Muscle layer of colon (tissue), 2 donors: ENCODE data around the gene MSMP.

Experiments used
- H3K27ac ChIP-seq: one replicate; pipeline ENCODE4 v1.7.0; 2013; ENCODE audit warnings: low read depth, mild to moderate bottlenecking, low read length, moderate library complexity
- H3K27me3 ChIP-seq, 2 donors: one replicate each; pipeline ENCODE4 v1.7.0; 2013; ENCODE audit warnings: low read length in 2 of 2, mild to moderate bottlenecking in 2 of 2; ENCODE audit not compliant: insufficient read depth in 2 of 2, control insufficient read depth in 1 of 2
- H3K36me3 ChIP-seq: one replicate; pipeline ENCODE4 v1.7.0; 2013; ENCODE audit warnings: mild to moderate bottlenecking, low read length; ENCODE audit not compliant: insufficient read depth
- H3K4me1 ChIP-seq: one replicate; pipeline ENCODE4 v1.7.0; 2013; ENCODE audit warnings: mild to moderate bottlenecking, low read length; ENCODE audit not compliant: insufficient read depth
- H3K4me3 ChIP-seq, 2 donors: one replicate each; pipeline ENCODE4 v1.7.0; 2013; ENCODE audit warnings: low read length in 2 of 2, low read depth in 1 of 2, mild to moderate bottlenecking in 1 of 2, moderate library complexity in 1 of 2
- H3K9ac ChIP-seq: one replicate; pipeline ENCODE4 v1.7.0; 2013; ENCODE audit warnings: low read length
- H3K9me3 ChIP-seq: one replicate; pipeline ENCODE4 v1.7.0; 2013; ENCODE audit warnings: mild to moderate bottlenecking, low read length
- donor health status: abdominal sarcoma.
- donor health status: Adenocarcinoma of cecum.

Gene MSMP

GRCh38 chr9:35767458-35767857 lies 13.4 kb upstream of the MSMP start:
- Histone ChIP-seq H3K9me3 (no peaks in the 10 kb centered on the region), H3K9ac (no peak overlapping the region)

GRCh38 chr9:35766997-35767396 lies 12.9 kb upstream of the MSMP start:
- Histone ChIP-seq H3K27ac (no peak overlapping the region), H3K27me3 (no peaks in the 10 kb centered on the region), H3K9ac (no peak overlapping the region), H3K9me3 (no peaks in the 10 kb centered on the region), H3K4me3 (no peak overlapping the region), H3K4me1 (peaks cover 22% of the 10 kb centered on the region), H3K36me3 (no peaks in the 10 kb centered on the region)

More at GRCh38 chr9:35767458-35767857, 13.4 kb upstream of the MSMP start:
- no peaks in the 10 kb centered on the region for H3K36me3 ChIP-seq
- no peak overlapping the region for H3K27ac ChIP-seq
- no peaks in the 10 kb centered on the region for H3K27me3 ChIP-seq
- no peak overlapping the region for H3K4me3 ChIP-seq
- H3K4me1 ChIP-seq, result peaks cover 22% of the 10 kb centered on the region

- H3K9me3 ChIP-seq, result no peaks in the 10 kb centered on the region
- H3K36me3 ChIP-seq, result no peaks in the 10 kb centered on the region
- no peaks in the 10 kb centered on the region for H3K27me3 ChIP-seq
- H3K4me1 ChIP-seq, result peaks cover 3% of the 10 kb centered on the region
- no peak overlapping the region for H3K27ac ChIP-seq
- no peak overlapping the region for H3K9ac ChIP-seq
- no peak overlapping the region for H3K4me3 ChIP-seq
Measured at GRCh38 chr9:35763803-35764202, 9.7 kb upstream of the MSMP start.

GRCh38 chr9:35763181-35763580 lies 9.1 kb upstream of the MSMP start:
- Histone ChIP-seq H3K27me3 (no peaks in the 10 kb centered on the region), H3K9me3 (no peaks in the 10 kb centered on the region), H3K4me1 (peaks cover 10% of the 10 kb centered on the region), H3K36me3 (no peaks in the 10 kb centered on the region), H3K4me3 (no peak overlapping the region), H3K27ac (no peak overlapping the region), H3K9ac (no peak overlapping the region)

- Histone ChIP-seq H3K27me3 (no peaks in the 10 kb centered on the region), H3K27ac (no peak overlapping the region), H3K4me3 (no peak overlapping the region), H3K9ac (no peak overlapping the region), H3K9me3 (no peaks in the 10 kb centered on the region), H3K36me3 (no peaks in the 10 kb centered on the region), H3K4me1 (peaks cover 23% of the 10 kb centered on the region)
Measured at GRCh38 chr9:35760651-35761050, 6.6 kb upstream of the MSMP start.

GRCh38 chr9:35759795-35760194 lies 5.7 kb upstream of the MSMP start:
- Histone ChIP-seq H3K27ac (no peak overlapping the region), H3K4me3 (no peak overlapping the region), H3K9me3 (no peaks in the 10 kb centered on the region), H3K4me1 (peaks cover 23% of the 10 kb centered on the region), H3K36me3 (no peaks in the 10 kb centered on the region), H3K9ac (no peak overlapping the region), H3K27me3 (no peaks in the 10 kb centered on the region)

- Histone ChIP-seq H3K9ac (no peak overlapping the region), H3K27me3 (no peaks in the 10 kb centered on the region), H3K36me3 (peaks cover 5% of the 10 kb centered on the region), H3K9me3 (no peaks in the 10 kb centered on the region), H3K4me1 (peaks cover 23% of the 10 kb centered on the region), H3K4me3 (no peak overlapping the region), H3K27ac (no peak overlapping the region)
Measured at GRCh38 chr9:35758475-35759050, 4.5 kb upstream of the MSMP start.

GRCh38 chr9:35757892-35758275 lies 3.8 kb upstream of the MSMP start:
- Histone ChIP-seq H3K27ac (peak overlapping the region; percentile 79), H3K36me3 (peaks cover 11% of the 10 kb centered on the region), H3K9ac (peak overlapping the region; percentile 81), H3K27me3 (no peaks in the 10 kb centered on the region), H3K9me3 (no peaks in the 10 kb centered on the region), H3K4me3 (no peak overlapping the region), H3K4me1 (peaks cover 23% of the 10 kb centered on the region)

- no peaks in the 10 kb centered on the region for H3K9me3 ChIP-seq
- H3K9ac ChIP-seq, result peak overlapping the region; percentile 81
- H3K27me3 ChIP-seq, result no peaks in the 10 kb centered on the region
- peaks cover 17% of the 10 kb centered on the region for H3K36me3 ChIP-seq
- H3K4me3 ChIP-seq, result peak overlapping the region; percentile 71 to 72
- peaks cover 23% of the 10 kb centered on the region for H3K4me1 ChIP-seq
- H3K27ac ChIP-seq, result peak overlapping the region; percentile 79
Measured at GRCh38 chr9:35757226-35757891, 3.3 kb upstream of the MSMP start.

- Histone ChIP-seq H3K4me3 (peak overlapping the region; percentile 71 to 72), H3K36me3 (peaks cover 25% of the 10 kb centered on the region), H3K27ac (peak overlapping the region; percentile 79), H3K9me3 (no peaks in the 10 kb centered on the region), H3K4me1 (peaks cover 23% of the 10 kb centered on the region), H3K27me3 (no peaks in the 10 kb centered on the region), H3K9ac (peak overlapping the region; percentile 81)
Measured at GRCh38 chr9:35756275-35757225, 2.5 kb upstream of the MSMP start.

GRCh38 chr9:35755071-35755470 lies 995 bp upstream of the MSMP start:
- Histone ChIP-seq H3K27me3 (no peaks in the 10 kb centered on the region), H3K9ac (no peak overlapping the region), H3K27ac (no peak overlapping the region), H3K9me3 (no peaks in the 10 kb centered on the region), H3K4me3 (no peak overlapping the region), H3K4me1 (peaks cover 27% of the 10 kb centered on the region), H3K36me3 (peaks cover 35% of the 10 kb centered on the region)
